Activated naive CD4-positive, alpha-beta T cell treated with anti-CD3 and anti-CD28 coated beads, Interleukin-2, amount 50 U/mL, for 24 hours (primary cell): ENCODE measurements around the gene SATL1.
"Not testable (repeated sequence)": the region's sequence is repeated elsewhere in the genome, so short reads cannot be mapped to it uniquely, and the experiment has no call there.

Experiments
- H3K27ac Mint-ChIP-seq: one replicate; pipeline ENCODE4 v1.8.0; 2021; ENCODE audit warnings: mild to moderate bottlenecking, mixed read lengths
- H3K27me3 Mint-ChIP-seq: one replicate; pipeline ENCODE4 v1.8.0; 2021; ENCODE audit warnings: mixed read lengths
- H3K36me3 Mint-ChIP-seq: one replicate; pipeline ENCODE4 v1.8.0; 2021; ENCODE audit warnings: mixed read lengths
- H3K4me1 Mint-ChIP-seq: one replicate; pipeline ENCODE4 v1.8.0; 2021; ENCODE audit warnings: mixed read lengths
- H3K4me3 Mint-ChIP-seq: one replicate; pipeline ENCODE4 v1.8.0; 2021; ENCODE audit warnings: mild to moderate bottlenecking, mixed read lengths
- H3K9me3 Mint-ChIP-seq: one replicate; pipeline ENCODE4 v1.8.0; 2021; ENCODE audit warnings: mixed read lengths

SATL1 gene

GRCh38 chrX:85243761-85244449 lies at the start of gene SATL1, which contains the start of gene ZNF711:
TSS of gene SATL1 (minus strand) at chrX:85243779. CDS start at chrX:85108968, 134,811 bp downstream.
TSS of gene ZNF711 (plus strand) at chrX:85243991. CDS start at chrX:85247573, 3,582 bp downstream.
- peak within 1 kb of the TSS; percentile 90 for H3K4me3 Mint-ChIP-seq
- peaks cover 18% of the 10 kb centered on the region for H3K27me3 Mint-ChIP-seq
- H3K36me3 Mint-ChIP-seq: no peaks in the 10 kb centered on the region
- H3K4me1 Mint-ChIP-seq: peaks cover 10% of the 10 kb centered on the region
- H3K9me3 Mint-ChIP-seq: no peaks in the 10 kb centered on the region
- H3K27ac Mint-ChIP-seq: no peak within 1 kb of the TSS

GRCh38 chrX:85288992-85289723 lies 45.6 kb upstream of the SATL1 start:
- no peaks in the 10 kb centered on the region for H3K27me3 Mint-ChIP-seq
- H3K4me3 Mint-ChIP-seq: no peak overlapping the region
- no peaks in the 10 kb centered on the region for H3K4me1 Mint-ChIP-seq
- H3K27ac Mint-ChIP-seq: no peak overlapping the region
- peaks cover 5% of the 10 kb centered on the region for H3K9me3 Mint-ChIP-seq
- no peaks in the 10 kb centered on the region for H3K36me3 Mint-ChIP-seq

GRCh38 chrX:85285286-85285685 lies 41.7 kb upstream of the SATL1 start:
- H3K36me3 Mint-ChIP-seq, H3K27me3 Mint-ChIP-seq, H3K4me1 Mint-ChIP-seq, H3K27ac Mint-ChIP-seq, H3K4me3 Mint-ChIP-seq, H3K9me3 Mint-ChIP-seq: not testable (repeated sequence)

GRCh38 chrX:85244450-85245211 lies 1.1 kb upstream of the SATL1 start:
- no peaks in the 10 kb centered on the region for H3K36me3 Mint-ChIP-seq
- H3K4me3 Mint-ChIP-seq: peak overlapping the region; percentile 90
- H3K4me1 Mint-ChIP-seq: peaks cover 10% of the 10 kb centered on the region
- H3K27me3 Mint-ChIP-seq: peaks cover 18% of the 10 kb centered on the region
- no peak overlapping the region for H3K27ac Mint-ChIP-seq
- no peaks in the 10 kb centered on the region for H3K9me3 Mint-ChIP-seq

GRCh38 chrX:85243155-85243554 lies 424 bp downstream of the SATL1 start:
- no peaks in the 10 kb centered on the region for H3K36me3 Mint-ChIP-seq
- no peaks in the 10 kb centered on the region for H3K9me3 Mint-ChIP-seq
- peak overlapping the region; percentile 47 for H3K4me3 Mint-ChIP-seq
- peaks cover 10% of the 10 kb centered on the region for H3K4me1 Mint-ChIP-seq
- no peak overlapping the region for H3K27ac Mint-ChIP-seq
- H3K27me3 Mint-ChIP-seq: peaks cover 15% of the 10 kb centered on the region

GRCh38 chrX:85223359-85223758 lies 20.2 kb downstream of the SATL1 start:
- Mint-ChIP-seq H3K9me3 (no peaks in the 10 kb centered on the region), H3K27me3 (no peaks in the 10 kb centered on the region), H3K36me3 (no peaks in the 10 kb centered on the region), H3K4me1 (no peaks in the 10 kb centered on the region), H3K27ac (no peak overlapping the region), H3K4me3 (no peak overlapping the region)

- Mint-ChIP-seq H3K4me1 (no peaks in the 10 kb centered on the region), H3K36me3 (no peaks in the 10 kb centered on the region), H3K27ac (no peak overlapping the region), H3K9me3 (no peaks in the 10 kb centered on the region), H3K27me3 (no peaks in the 10 kb centered on the region), H3K4me3 (no peak overlapping the region)
Measured at GRCh38 chrX:85221361-85221760, 22.2 kb downstream of the SATL1 start.

- H3K4me1 Mint-ChIP-seq: no peaks in the 10 kb centered on the region
- no peaks in the 10 kb centered on the region for H3K36me3 Mint-ChIP-seq
- H3K27ac Mint-ChIP-seq: no peak overlapping the region
- H3K4me3 Mint-ChIP-seq: no peak overlapping the region
- no peaks in the 10 kb centered on the region for H3K9me3 Mint-ChIP-seq
- H3K27me3 Mint-ChIP-seq: peaks cover 1% of the 10 kb centered on the region
Measured at GRCh38 chrX:85215946-85216345, 27.6 kb downstream of the SATL1 start.

GRCh38 chrX:85213792-85214530 lies 29.6 kb downstream of the SATL1 start:
- Mint-ChIP-seq H3K36me3 (no peaks in the 10 kb centered on the region), H3K27me3 (peaks cover 1% of the 10 kb centered on the region), H3K4me1 (no peaks in the 10 kb centered on the region), H3K27ac (no peak overlapping the region), H3K4me3 (no peak overlapping the region), H3K9me3 (peaks cover 6% of the 10 kb centered on the region)

GRCh38 chrX:85203461-85203970 lies 40.1 kb downstream of the SATL1 start:
- Mint-ChIP-seq H3K27ac (no peak overlapping the region), H3K4me1 (no peaks in the 10 kb centered on the region), H3K36me3 (no peaks in the 10 kb centered on the region), H3K4me3 (no peak overlapping the region), H3K9me3 (no peaks in the 10 kb centered on the region), H3K27me3 (no peaks in the 10 kb centered on the region)

- H3K27ac Mint-ChIP-seq: no peak overlapping the region
- H3K4me1 Mint-ChIP-seq: no peaks in the 10 kb centered on the region
- no peaks in the 10 kb centered on the region for H3K27me3 Mint-ChIP-seq
- H3K9me3 Mint-ChIP-seq: no peaks in the 10 kb centered on the region
- H3K4me3 Mint-ChIP-seq: no peak overlapping the region
- H3K36me3 Mint-ChIP-seq: no peaks in the 10 kb centered on the region
Measured at GRCh38 chrX:85196319-85196718, 47.3 kb downstream of the SATL1 start.

GRCh38 chrX:85159644-85160043 lies 83.9 kb downstream of the SATL1 start:
- Mint-ChIP-seq H3K27ac (no peak overlapping the region), H3K36me3 (no peaks in the 10 kb centered on the region), H3K27me3 (no peaks in the 10 kb centered on the region), H3K4me3 (no peak overlapping the region), H3K9me3 (no peaks in the 10 kb centered on the region), H3K4me1 (no peaks in the 10 kb centered on the region)

- Mint-ChIP-seq H3K27me3 (no peaks in the 10 kb centered on the region), H3K4me3 (no peak overlapping the region), H3K36me3 (no peaks in the 10 kb centered on the region), H3K4me1 (no peaks in the 10 kb centered on the region), H3K27ac (no peak overlapping the region), H3K9me3 (no peaks in the 10 kb centered on the region)
Measured at GRCh38 chrX:85140964-85141363, 102.6 kb downstream of the SATL1 start.

- Mint-ChIP-seq H3K9me3 (no peaks in the 10 kb centered on the region), H3K4me3 (no peak overlapping the region), H3K27ac (no peak overlapping the region), H3K36me3 (no peaks in the 10 kb centered on the region), H3K27me3 (no peaks in the 10 kb centered on the region), H3K4me1 (no peaks in the 10 kb centered on the region)
Measured at GRCh38 chrX:85139422-85139821, 104.2 kb downstream of the SATL1 start.

GRCh38 chrX:85136409-85136808 lies 107.2 kb downstream of the SATL1 start:
- Mint-ChIP-seq H3K27me3 (peaks cover 2% of the 10 kb centered on the region), H3K27ac (no peak overlapping the region)

More at GRCh38 chrX:85136409-85136808, 107.2 kb downstream of the SATL1 start:
- H3K36me3 Mint-ChIP-seq: no peaks in the 10 kb centered on the region
- no peak overlapping the region for H3K4me3 Mint-ChIP-seq
- no peaks in the 10 kb centered on the region for H3K4me1 Mint-ChIP-seq
- H3K9me3 Mint-ChIP-seq: no peaks in the 10 kb centered on the region
